SU-DHL-6 (cell line): Measurements from ENCODE around the gene TEAD1.

Experiments used
- H2AFZ ChIP-seq: fragments of 200-600 bp; sonication (generic); 2 replicates; pipeline ENCODE4 v1.6.1; 2014; ENCODE audit warnings: low read depth, mild to moderate bottlenecking, moderate library complexity, mixed read lengths, antibody characterized with exemption, low read length; ENCODE audit not compliant: severe bottlenecking
- H3F3A ChIP-seq: fragments of 200-600 bp; shearing (Covaris generic); 2 replicates; pipeline ENCODE4 v1.6.0; 2016; ENCODE audit warnings: antibody characterized with exemption, mild to moderate bottlenecking; ENCODE audit not compliant: insufficient read depth
- H3K27ac ChIP-seq: fragments of 200-600 bp; sonication (generic); 2 replicates; pipeline ENCODE4 v1.5.1; 2016; ENCODE audit warnings: low read depth, mild to moderate bottlenecking, low read length, moderate library complexity, mixed read lengths
- H3K27me3 ChIP-seq: fragments of 200-600 bp; sonication (generic), shearing (Covaris generic); 2 replicates; pipeline ENCODE4 v1.6.0; 2014; ENCODE audit warnings: mild to moderate bottlenecking, low read length
- H3K36me3 ChIP-seq: fragments of 200-600 bp; sonication (generic); 2 replicates; pipeline ENCODE4 v1.6.1; 2014; ENCODE audit warnings: mild to moderate bottlenecking, low read length, mixed read lengths
- H3K4me2 ChIP-seq: fragments of 300-600, 200-600 bp; shearing (Covaris generic), sonication (generic); 2 replicates; pipeline ENCODE4 v1.6.0; 2014; ENCODE audit warnings: low read length, low read depth, mild to moderate bottlenecking; ENCODE audit not compliant: poor library complexity, severe bottlenecking
- H3K4me3 ChIP-seq: fragments of 200-600 bp; sonication (generic); 2 replicates; pipeline ENCODE4 v1.5.1; 2014; ENCODE audit warnings: antibody characterized with exemption, low read length, mild to moderate bottlenecking, mixed read lengths; ENCODE audit not compliant: insufficient read depth, poor library complexity, severe bottlenecking
- H3K79me2 ChIP-seq: fragments of 200-600 bp; sonication (generic); 2 replicates; pipeline ENCODE4 v1.6.1; 2014; ENCODE audit warnings: mild to moderate bottlenecking, low read length, moderate library complexity; ENCODE audit not compliant: insufficient read depth
- H3K9ac ChIP-seq: fragments of 200-600 bp; sonication (generic); 2 replicates; pipeline ENCODE4 v1.7.0; 2014; ENCODE audit warnings: mild to moderate bottlenecking, low read length
- H3K9me2 ChIP-seq: fragments of 200-600 bp; sonication (generic); replicated peaks from 2 replicates; pipeline ENCODE4 v1.6.1; 2014; ENCODE audit warnings: low read length; ENCODE audit not compliant: insufficient read depth
- H3K9me3 ChIP-seq: fragments of 200-600 bp; sonication (generic); 2 replicates; pipeline ENCODE4 v1.6.1; 2014; ENCODE audit warnings: low read length, mixed read lengths; ENCODE audit not compliant: insufficient read depth
- H4K20me1 ChIP-seq: fragments of 200-600 bp; sonication (generic); 2 replicates; pipeline ENCODE4 v1.6.1; 2014; ENCODE audit warnings: low read depth, mild to moderate bottlenecking, antibody characterized with exemption, low read length, moderate library complexity, mixed read lengths
- CTCF ChIP-seq: fragments of 200-600 bp; sonication (generic); IDR thresholded peaks from one replicate; pipeline ENCODE4 v1.5.1; 2017; ENCODE audit warnings: antibody characterized with exemption, mild to moderate bottlenecking, low read length, moderate library complexity; ENCODE audit not compliant: insufficient read depth, poor library complexity, severe bottlenecking
- EZH2phosphoT487 ChIP-seq: fragments of 200-600 bp; sonication (generic), shearing (Covaris generic); conservative IDR thresholded peaks from 2 replicates; pipeline ENCODE4 v1.6.1; 2018; ENCODE audit warnings: mild to moderate bottlenecking, antibody characterized with exemption, low read length, moderate library complexity, mixed read lengths

Gene TEAD1

GRCh38 chr11:12848413-12848812 is 174.2 kb downstream of the TEAD1 start:
- Histone ChIP-seq H3K4me3 (no peak overlapping the region), H3F3A (no peaks in the 10 kb centered on the region), H3K36me3 (no peaks in the 10 kb centered on the region), H2AFZ (no peak overlapping the region), H3K9ac (no peak overlapping the region), H3K27ac (no peak overlapping the region), H3K9me3 (no peaks in the 10 kb centered on the region), H4K20me1 (no peaks in the 10 kb centered on the region), H3K9me2 (no peaks in the 10 kb centered on the region), H3K79me2 (no peaks in the 10 kb centered on the region), H3K27me3 (no peaks in the 10 kb centered on the region), H3K4me2 (no peak overlapping the region)
- no peak for TF ChIP-seq EZH2phosphoT487

GRCh38 chr11:12853325-12853651 is 179.1 kb downstream of the TEAD1 start:
- no peaks in the 10 kb centered on the region for H4K20me1 ChIP-seq
- H3K4me3 ChIP-seq, result no peak overlapping the region
- H3K9ac ChIP-seq, result no peak overlapping the region
- H3K79me2 ChIP-seq, result no peaks in the 10 kb centered on the region
- no peak overlapping the region for H2AFZ ChIP-seq
- no peak overlapping the region for H3K4me2 ChIP-seq
- no peaks in the 10 kb centered on the region for H3K9me2 ChIP-seq
- H3K27ac ChIP-seq, result no peak overlapping the region
- H3K9me3 ChIP-seq, result no peaks in the 10 kb centered on the region
- no peaks in the 10 kb centered on the region for H3F3A ChIP-seq
- no peaks in the 10 kb centered on the region for H3K36me3 ChIP-seq
- H3K27me3 ChIP-seq, result no peaks in the 10 kb centered on the region
- no peak for TF ChIP-seq CTCF
- TF ChIP-seq EZH2phosphoT487, result no peak

- TF ChIP-seq EZH2phosphoT487, result no peak
- TF ChIP-seq CTCF, result no peak
- H2AFZ ChIP-seq, result no peak overlapping the region
- H3K27me3 ChIP-seq, result no peaks in the 10 kb centered on the region
- no peaks in the 10 kb centered on the region for H3K36me3 ChIP-seq
- no peak overlapping the region for H3K9ac ChIP-seq
- H4K20me1 ChIP-seq, result no peaks in the 10 kb centered on the region
- no peaks in the 10 kb centered on the region for H3K79me2 ChIP-seq
- H3K27ac ChIP-seq, result no peak overlapping the region
- H3K9me3 ChIP-seq, result no peaks in the 10 kb centered on the region
- H3K9me2 ChIP-seq, result no peaks in the 10 kb centered on the region
- no peaks in the 10 kb centered on the region for H3F3A ChIP-seq
- no peak overlapping the region for H3K4me3 ChIP-seq
- no peak overlapping the region for H3K4me2 ChIP-seq
Measured at GRCh38 chr11:12853652-12854296, 179.6 kb downstream of the TEAD1 start.

GRCh38 chr11:12854297-12854661 is 180.1 kb downstream of the TEAD1 start:
- Histone ChIP-seq H3K9me2 (no peaks in the 10 kb centered on the region), H3K79me2 (no peaks in the 10 kb centered on the region), H4K20me1 (no peaks in the 10 kb centered on the region), H3K4me3 (no peak overlapping the region), H2AFZ (no peak overlapping the region), H3K36me3 (no peaks in the 10 kb centered on the region), H3K9me3 (no peaks in the 10 kb centered on the region), H3K9ac (no peak overlapping the region), H3K27ac (no peak overlapping the region), H3F3A (no peaks in the 10 kb centered on the region), H3K27me3 (no peaks in the 10 kb centered on the region), H3K4me2 (no peak overlapping the region)
- no peak for TF ChIP-seq CTCF
- no peak for TF ChIP-seq EZH2phosphoT487
